LNCAP (cell line): ENCODE data around the gene PHC3.

Experiments
- CTCF ChIP-seq: fragments of 450-650 bp; IDR thresholded peaks from 2 replicates; pipeline ENCODE4 v1.5.1; 2017; ENCODE audit warnings: mild to moderate bottlenecking

PHC3 gene

GRCh38 chr3:170040418-170040817, 141.1 kb downstream of the PHC3 start:
- TF ChIP-seq CTCF = no peak

DNA sequence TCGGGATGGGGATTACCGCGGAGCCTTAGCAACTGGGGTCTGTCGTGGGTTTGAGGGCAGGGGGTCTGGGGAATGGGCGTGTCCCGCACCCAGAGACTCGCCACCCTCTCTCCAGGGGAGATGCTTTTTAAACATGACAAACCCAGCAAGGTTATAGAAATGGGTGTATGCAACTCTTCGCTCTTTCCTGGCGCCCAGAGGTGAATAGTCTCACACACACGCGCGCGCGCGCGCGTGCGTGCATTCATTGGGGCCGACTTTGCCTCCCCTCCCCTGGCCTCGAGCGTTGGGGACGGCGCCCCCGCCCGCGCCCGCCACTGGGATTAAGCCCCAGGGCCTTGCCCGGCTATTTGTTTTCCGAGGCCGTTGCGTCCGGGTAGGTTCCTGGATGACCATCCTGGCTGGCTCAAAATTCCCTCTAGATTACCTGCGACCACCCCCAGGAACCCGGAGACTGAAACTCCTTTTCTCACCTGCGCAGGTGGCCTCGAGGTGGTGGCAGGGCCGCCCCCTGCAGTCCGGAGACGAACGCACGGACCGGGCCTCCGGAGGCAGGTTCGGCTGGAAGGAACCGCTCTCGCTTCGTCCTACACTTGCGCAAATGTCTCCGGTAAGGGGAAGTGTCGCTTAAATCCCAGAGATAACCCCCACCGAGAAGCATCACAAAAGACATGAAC, 143.0 kb downstream of the PHC3 start:
- no peak for TF ChIP-seq CTCF
